Activated CD4-positive, CD25-positive, alpha-beta regulatory T cell treated with anti-CD3 and anti-CD28 coated beads, Interleukin-2, amount 50 U/mL, for 16 hours (primary cell): ENCODE data around the gene SMOC1.

Source experiments
- DNase-seq: peaks from one replicate; pipeline ENCODE4 v3.0.0-alpha.2; 2020; ENCODE audit warnings: low read depth, low spot score

SMOC1 gene

DNA sequence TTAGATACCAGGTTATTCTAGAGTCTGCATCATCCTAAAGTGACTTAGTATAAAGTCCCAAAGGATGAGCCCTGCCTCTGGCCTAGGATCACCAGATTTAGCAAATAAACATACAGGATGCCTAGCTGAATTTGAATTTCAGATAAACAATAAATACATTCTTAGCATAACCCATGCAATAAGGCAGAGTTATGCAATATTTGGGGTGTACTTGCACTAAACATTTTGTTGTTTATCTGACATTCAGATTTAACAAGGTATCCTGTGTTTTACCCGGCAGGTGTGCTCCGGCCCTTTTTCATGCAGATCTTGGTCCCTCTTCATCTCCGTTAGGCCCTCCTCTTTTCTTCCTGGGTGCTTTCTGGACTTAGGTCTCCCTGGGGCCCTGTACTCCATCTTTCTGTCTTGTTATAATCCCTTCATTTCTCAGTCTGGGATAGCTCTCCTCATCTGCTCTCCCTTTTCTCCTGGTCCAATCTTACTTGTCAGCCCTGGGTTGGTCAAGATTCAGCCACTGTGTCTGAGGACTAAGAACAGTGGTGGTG lies 18.1 kb upstream of the SMOC1 start:
- no peak for DNase-seq

DNA sequence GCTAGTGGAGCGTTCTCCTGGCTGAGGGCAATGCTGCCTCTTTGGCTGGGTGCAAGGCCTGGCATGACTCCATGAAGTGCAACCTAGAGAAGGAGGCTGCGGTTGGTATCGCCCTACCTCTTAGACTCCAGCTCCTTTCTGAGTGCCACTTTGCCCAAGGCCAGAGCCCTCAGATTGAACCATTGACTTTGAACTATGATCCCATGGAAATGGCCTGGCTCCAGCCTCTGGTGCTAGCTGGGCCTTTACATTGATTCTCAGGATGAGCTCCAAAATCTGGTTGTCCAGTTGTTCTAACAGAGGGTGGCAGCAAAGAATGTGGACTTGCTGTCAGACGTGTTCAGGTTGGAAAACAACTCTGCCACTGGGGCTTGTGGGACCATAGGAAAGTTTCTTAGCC lies 16.1 kb upstream of the SMOC1 start:
- DNase-seq, result no peak

DNA sequence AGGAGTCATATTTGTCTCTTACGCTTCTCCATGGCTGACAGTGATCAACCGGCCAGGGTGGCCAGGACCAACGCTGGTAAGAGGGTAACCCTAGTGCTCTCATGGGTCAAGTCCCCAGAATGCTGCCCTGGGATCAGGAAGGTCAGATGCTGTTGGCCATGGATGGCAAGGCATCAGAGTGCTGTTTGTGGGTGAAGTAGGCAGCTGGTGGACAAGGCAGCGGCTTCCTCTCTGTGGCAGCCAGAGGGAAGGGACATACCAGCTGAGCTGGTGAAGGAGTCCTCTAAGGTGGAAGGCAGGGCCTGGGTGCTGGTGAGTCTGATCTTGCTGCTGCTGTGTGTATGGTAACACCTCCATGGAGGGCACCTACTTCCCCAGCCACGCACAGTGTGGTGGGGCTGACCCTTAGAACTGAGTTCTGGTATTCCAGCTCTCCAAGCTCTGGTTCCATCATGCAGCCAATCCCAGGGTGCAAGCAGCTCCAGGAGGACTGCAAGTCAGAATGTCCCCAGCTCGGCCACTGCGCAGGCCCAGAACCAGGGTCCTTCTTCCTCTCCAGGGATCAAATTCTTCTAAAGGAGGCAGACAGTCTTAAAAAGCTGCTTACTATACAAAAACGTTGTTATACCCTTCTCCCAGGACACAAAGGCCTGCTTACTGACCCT lies 13.4 kb upstream of the SMOC1 start:
- no peak for DNase-seq

DNA sequence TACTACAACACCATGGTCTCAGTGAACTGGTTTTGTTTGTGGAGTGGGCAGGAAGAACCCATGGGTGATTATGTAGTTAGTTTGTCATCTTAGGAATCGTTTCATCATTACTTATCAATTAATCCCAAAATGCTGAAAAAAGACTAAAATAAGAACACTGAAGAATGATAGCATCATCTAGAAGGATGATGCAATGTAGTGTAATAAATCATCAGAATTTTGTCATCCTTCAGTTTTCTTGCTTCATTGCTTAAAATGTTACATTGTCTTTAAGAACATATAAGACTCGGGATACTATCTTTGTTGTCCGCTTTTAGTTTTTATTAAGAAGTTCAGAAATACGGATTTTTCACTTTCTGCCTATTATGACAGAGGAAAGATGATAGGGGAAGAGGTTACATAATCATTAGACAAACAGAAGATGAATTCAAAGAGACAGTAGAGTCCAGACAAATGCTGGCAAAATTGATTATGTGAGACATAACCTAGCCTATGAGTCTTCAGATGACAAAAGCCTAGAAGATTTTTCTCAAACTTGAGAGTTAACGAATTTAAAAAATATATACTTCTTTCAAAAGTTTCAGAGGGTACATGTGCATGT lies 10.8 kb upstream of the SMOC1 start:
- no peak for DNase-seq

DNA sequence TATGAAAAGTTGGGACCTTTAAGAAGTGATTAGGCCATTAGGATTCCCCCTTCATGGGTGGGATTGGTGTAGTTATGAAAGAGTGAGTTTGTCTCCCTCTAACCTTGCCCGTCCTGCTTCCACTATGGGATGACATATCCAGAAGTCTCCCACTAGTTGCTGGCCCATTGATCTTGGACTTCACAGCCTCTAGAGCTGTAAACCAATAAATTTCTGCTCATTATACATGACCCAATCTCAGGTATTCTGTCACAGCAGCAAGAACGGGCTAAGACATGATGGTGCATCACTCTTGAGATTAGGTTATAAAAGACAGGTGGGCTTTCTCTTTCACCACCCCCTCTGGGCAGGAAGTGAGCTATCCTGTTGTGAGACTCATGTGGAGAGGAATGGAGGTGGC lies 8.6 kb upstream of the SMOC1 start:
- no peak for DNase-seq

DNA sequence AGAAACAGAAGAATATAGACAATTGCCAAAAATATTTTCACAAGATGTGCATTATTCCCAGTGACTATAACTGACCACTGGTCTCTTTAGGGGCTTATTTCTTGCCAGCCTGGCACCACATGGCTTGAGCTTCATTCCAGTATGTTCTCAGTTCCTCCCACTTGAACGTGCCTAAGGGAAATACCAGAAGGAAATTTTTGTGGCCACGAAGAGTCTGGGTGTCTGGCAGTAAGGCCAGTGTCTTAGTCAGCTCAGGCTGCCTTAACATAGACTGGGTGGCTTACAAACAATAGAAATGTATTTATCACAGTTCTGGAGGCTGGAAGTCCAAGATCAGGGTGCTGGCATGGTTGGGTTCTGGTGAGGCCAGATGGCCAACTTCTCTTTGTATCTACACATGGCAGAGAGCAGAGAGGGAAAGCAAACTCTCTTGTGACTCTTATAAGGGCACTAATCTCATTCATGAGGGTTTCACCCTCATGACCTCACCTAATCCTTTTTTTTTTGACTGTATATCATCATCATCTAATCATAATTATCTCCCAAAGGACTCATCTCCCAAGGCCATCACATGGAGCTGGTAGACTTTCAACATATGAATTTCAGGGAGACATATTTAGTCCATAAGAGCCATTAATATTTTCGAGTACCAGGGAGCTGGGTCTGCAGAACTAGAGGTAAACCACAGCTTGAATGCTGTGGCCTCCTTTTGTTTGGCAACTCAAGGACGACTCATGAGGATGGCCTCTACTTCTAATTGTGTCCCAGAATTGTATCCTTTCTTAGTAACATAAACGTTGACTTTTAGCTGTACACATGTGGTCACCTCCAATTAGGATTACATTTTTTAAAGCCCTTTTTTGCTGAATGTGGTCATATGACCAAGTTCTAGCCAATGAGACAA lies 5.1 kb upstream of the SMOC1 start:
- no peak for DNase-seq

DNA sequence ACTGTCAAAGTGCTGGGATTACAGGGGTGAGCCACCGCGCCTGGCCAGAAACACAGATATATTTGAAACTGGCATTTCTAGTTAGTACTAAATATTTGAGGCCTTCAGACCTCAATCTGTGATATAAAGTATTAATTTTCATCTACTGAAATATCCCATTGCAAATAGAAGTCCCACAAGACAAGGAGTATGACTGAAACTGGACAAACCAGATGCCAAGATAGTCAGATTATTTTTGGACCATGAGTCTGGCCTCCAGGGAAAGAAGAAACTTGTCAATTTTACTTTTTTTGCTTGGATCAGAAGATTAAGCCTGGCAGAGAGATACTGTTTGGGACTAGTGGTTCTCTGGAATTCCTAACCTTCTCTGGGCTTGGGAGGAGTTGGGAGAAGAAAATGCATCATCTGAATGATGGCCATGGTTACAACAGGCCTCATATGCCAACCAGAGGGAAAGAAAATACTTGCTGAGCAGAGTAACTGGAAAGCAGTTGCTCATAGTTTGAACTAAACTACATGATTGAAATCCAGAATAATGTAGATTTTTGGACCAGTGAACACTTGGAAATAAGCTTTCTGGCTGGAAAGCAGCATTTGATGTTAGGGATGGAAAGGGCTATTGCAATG lies 2.9 kb upstream of the SMOC1 start:
- no peak for DNase-seq

DNA sequence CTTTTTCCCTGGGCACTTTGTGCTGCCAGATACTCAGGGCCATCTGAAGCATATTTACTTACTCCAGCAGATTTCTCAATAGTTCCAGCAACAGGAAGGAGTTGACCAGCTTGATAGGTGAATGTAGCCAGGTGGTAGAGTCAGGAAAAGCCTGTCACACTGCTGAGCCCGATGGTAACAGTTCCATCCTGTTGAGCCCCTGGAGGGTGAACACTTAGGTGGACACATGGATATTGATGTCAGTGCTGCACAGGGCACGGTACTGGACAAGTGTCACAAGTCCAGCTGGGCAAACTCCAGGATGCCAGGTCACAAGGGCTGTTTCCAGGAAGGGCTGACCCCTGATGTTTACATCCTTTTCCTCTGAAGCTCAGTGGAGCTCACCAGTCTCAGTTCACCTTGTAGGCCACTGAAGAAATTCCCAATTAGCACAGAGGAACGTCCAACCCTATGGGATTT lies 2.3 kb upstream of the SMOC1 start:
- no peak for DNase-seq

DNA sequence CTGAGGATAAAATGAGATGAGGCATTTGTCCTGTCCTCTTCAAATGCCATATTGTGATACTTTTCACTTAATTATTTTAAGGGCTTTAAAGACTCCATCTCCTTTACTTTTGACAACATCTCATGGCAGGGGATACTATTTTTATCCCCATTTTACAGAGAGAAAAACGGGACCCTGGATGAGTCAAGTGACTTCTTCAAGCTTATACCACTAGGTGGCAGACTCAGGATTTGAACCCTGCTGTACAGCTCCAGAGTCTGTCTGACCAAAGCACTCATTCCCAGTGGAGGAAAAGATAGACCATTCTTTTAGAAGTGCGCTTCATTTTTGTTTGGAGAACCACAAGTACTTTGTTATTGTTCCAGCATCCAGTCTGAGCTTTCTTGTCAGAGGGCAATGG lies 1.7 kb upstream of the SMOC1 start:
- no peak for DNase-seq

DNA sequence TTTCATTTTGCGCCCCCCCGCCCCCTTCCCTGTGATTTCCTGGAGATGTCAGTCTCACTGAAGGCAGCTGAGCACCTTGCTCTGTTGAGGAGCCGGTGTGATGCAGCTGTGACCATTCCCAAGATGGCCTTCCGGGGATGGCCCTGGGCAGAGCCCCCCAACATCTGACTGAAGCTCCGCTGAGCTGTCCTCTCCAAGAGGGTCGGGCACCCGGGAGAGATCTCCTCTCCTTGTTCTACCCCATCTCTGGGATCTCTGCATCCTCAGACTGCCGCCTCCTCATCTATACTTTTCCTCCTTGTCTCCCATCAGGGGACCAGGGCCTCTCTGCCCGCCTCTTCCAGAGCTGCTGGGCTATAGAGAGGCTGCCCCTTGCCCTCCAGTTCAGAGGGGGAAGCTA lies 965 bp upstream of the SMOC1 start:
- DNase-seq, result no peak

DNA sequence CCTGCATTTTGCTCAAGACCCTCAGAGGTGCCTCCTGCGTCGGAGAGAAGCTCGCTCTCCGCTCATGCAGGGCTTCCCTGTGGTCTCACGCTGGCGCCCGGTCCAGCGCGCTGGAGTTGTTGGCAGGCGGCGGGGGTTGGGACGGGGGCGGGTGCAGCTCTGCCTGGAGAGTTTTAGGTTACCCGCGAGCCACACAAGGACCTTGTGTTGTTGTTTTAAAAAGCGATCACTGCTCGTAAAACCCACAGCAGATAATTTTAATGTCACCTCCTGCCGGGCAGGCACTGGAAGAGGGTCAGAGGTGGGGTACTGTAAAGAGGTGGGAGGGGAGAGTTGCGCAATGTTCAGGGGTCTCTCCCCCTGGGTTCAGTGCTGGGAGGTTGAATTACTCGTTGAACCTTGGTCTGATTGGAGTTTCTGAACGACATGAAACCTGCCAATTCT lies 850 bp downstream of the SMOC1 start:
- DNase-seq, result no peak

DNA sequence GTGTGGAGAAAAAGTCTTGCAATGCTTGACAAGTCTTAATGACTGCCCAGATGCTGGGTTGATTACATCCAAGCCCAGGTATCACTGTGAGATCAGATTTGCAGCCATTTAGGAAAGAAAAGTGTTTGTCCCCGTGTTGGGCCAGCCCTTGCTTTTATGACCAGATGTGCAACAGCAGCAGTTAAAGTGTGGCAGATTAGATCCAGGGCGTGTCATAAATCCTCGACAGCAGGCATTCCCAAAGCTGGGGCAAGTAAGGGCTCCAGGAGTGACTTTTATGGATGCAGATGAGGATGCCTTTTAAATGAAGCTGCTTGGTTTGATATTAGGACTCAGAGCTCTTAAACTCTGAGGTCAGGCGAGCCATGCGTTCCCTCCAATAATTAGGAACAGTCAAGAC lies 1.7 kb downstream of the SMOC1 start:
- no peak for DNase-seq

DNA sequence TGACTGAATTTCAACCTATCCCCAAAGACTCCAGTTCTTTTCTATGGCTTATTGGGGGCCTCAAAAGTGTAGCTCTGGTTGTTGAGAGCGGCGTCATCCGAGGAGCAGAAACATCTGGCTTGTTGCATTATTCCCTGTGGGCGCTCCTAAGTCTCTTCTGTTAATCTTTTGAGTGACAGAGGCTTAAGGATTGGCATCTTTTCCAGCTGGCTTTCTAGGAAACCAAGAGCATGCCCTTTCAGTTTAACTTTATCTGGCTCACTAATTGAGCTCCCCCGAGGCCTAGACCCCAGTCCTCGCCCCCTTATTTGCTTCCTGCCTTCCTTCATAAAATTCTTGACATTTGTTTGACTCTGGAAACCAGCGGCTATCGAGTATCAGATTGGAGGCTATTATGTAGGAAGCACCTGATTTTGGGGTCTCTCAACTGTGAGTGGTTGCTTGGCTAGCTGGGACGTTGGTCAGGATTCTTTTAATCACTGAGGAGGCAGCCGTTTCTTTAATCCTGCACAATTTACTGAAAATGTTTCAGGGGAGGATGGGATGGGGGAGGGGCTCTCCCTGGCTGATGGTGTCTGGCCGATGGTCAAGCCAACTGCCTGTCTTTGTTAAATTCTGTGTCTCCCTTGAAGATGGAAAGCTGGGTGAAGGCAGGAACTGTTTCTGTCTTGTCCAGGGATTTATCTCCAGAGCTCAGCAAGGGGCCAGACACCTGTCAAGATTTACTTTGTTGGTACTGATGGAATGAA lies 3.1 kb downstream of the SMOC1 start:
- DNase-seq, result no peak

DNA sequence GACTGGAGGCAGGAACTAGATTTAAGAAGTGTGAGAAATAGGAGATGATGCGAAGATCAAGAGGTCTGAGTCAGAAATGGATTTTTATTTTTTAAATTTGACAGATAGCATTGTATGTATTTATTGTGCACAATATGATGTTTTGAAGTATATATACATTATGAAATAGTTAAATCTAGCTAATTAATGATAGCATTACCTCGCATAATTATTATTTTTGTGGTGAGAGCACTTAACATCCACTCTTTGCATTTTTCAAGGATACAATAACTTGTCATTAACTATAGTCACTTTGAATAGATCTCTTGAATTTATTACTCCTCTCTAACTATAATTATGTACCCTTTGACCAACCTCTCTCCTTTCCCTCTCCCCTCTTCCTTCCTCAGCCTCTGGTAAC lies 3.7 kb downstream of the SMOC1 start:
- DNase-seq, result no peak

DNA sequence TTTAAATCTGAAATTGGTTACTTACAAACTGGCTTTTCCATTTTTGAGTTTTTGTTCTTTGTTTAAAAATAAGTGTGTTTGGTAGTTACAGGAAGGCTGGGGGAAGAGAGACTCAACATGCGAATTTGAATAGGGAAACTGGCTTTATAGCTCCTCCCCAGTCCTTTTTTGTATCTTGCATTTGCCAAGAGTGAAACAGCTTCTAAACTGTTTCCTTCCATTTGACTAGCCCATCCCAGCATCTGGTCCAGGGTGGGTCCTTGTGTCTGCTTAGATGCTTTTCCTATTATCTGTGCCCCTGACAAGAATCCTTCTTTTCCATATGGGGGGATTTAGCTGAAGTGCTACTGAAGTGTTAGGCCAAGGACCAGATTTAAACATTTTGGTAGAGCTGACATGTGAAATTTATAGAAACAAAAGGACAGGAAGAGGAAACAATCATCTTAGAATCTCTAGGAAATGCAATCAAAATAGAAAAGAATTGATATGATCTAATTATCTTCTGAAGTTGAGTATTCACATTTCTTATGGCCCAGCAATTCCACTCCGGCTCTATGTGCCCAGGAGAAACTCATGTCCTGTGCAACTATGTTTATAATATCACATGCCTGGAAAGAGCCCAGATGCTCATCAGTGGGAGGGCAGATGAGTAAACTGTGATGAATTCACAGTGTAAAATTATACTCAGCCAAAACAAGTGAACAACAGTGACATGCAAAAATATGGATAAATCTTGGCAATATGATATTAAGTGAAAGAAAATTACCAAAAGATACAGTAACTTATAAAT lies 7.4 kb downstream of the SMOC1 start:
- DNase-seq, result no peak

DNA sequence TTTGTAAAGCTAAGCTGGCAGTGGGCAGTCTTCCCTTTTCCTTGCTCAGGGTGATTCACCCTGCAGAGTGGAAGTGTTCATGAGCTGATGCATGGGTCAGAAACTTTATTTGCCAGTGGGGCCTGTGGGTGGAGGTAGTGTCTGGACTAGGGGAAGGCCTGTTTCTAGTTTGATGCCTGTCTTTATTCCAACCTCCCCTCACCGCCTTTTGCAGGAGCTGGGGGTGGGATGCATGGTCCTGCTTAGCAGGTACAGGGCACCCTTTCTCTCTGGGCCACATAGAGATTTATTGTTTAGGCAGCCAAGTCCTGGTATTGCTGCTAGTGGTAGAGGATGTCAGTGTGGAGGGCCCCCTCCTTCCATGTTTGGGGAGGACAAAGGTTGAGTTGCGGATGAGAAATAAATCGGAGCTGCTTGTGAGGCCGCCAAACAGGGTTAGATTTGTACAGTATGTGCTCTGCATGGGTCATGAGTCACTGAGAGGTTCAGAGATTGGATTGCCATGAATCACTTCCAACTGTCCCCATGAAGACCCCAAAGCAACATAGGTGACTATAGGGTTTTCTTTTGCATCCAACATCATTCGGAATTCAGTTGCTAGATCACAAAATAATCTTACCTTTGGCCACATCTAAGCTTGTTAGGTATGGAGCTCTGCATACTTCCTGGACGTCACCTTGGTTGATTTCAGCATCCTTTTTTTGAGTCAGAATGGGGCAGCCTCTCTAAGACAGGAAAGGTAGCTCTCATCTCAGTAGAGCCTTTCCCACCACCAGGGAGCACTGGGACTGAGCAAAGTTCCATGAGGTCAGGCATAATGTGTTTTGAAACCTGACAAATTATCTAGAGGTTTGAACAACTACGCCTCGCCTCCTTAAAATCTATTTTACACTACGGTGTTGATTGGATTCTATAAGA lies 8.8 kb downstream of the SMOC1 start:
- DNase-seq, result no peak

DNA sequence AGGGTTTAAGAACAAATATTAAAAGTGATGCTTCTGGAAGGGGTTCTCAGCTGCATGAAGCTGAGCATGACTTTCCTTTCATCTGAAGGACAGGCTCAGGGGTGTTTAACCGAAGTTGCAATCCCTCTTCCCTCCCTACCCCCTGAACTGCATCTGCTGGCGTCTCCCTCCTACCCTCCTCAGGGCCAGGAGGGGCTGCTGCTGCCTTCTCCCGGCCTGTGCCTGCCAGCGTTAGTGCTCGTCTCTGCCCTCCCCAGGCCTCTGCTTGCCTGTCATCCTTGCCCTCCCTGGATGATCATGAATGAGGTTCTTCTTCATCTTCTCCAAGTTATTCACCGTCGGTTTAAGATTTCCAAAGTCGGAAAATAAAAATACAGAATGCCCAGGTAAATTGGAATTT lies 12.2 kb downstream of the SMOC1 start:
- DNase-seq, result no peak

DNA sequence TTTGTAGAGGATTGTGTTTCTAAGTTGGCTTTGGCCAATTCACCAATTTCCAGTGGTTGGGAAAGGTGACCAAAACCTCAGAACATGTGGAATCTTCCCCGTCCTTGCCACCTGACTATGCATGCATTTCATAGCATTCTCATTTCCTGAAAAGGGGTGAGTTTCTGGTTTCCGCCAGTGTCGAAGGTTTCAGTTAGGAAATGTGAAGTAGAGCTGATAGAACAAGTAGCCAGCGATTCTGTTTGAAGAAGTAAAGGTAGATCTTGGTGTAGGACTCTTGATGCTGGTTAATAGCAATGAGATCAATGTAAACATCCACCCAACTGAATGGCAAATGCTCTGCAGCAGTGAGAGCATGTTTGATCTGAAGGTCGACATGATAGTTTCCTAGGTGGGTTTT lies 15.9 kb downstream of the SMOC1 start:
- no peak for DNase-seq

DNA sequence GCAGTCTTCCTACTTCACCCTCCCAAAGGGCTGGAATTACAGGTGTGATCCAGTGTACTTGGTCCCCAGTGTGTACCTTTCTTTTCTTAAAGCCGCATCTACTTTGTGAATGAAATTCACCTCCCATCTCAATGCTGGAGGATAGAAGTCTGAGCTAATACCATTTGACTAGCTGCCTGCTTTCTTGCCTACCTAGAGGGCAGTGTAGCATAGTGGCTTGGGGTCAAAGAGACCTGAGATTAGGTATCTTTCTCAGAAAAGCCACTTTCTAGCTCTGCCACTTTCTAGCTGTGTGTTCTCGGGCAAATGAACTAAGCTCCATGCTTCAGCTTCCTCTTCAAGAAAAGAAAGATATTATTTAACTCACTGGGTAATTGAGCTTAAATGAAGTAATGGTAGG lies 16.9 kb downstream of the SMOC1 start:
- no peak for DNase-seq
